ENCODE results near the gene MRAP.

The MRAP gene

GRCh38 chr21:32316361-32317215 is 17.9 kb downstream of the MRAP start:
- no peaks in the 10 kb centered on the region for H3K27me3 ChIP-seq (ENCODE audit: insufficient read depth, poor library complexity, severe bottlenecking)
- no peak overlapping the region for H3K4me3 ChIP-seq (replicated peaks; ENCODE audit: insufficient read depth, low read length)
- no peak overlapping the region for H3K27ac ChIP-seq (replicated peaks)
- no peak for TF ChIP-seq GABPA (IDR thresholded peaks at IDR 0.05; ENCODE audit: low read depth)
- no peak for TF ChIP-seq POLR2AphosphoS5 (IDR thresholded peaks at IDR 0.05; ENCODE audit: low read depth)
- TF ChIP-seq CTCF (IDR thresholded peaks at IDR 0.05; ENCODE audit: insufficient read depth, low read length): no peak
- no peak for TF ChIP-seq SPI1 (IDR thresholded peaks at IDR 0.05; ENCODE audit: borderline replicate concordance, low read depth)
- TF ChIP-seq REST (IDR thresholded peaks at IDR 0.05; ENCODE audit: insufficient replicate concordance, low read depth): no peak
- no peak for DNase-seq (ENCODE audit: low read depth in 1 of 2, low spot score in 1 of 2)

GRCh38 chr21:32317726-32318125 is 19.1 kb downstream of the MRAP start:
- H3K4me3 ChIP-seq (replicated peaks; ENCODE audit: insufficient read depth, low read length): no peak overlapping the region
- no peak for DNase-seq (ENCODE audit: low read depth in 1 of 2, low spot score in 1 of 2)
- no peak for TF ChIP-seq POLR2AphosphoS5 (IDR thresholded peaks at IDR 0.05; ENCODE audit: low read depth)
- no peak for TF ChIP-seq SPI1 (IDR thresholded peaks at IDR 0.05; ENCODE audit: borderline replicate concordance, low read depth)
- TF ChIP-seq REST (IDR thresholded peaks at IDR 0.05; ENCODE audit: insufficient replicate concordance, low read depth): no peak
- no peak for TF ChIP-seq CTCF (IDR thresholded peaks at IDR 0.05; ENCODE audit: insufficient read depth, low read length)
- TF ChIP-seq GABPA (IDR thresholded peaks at IDR 0.05; ENCODE audit: low read depth): no peak
- H3K27ac ChIP-seq (replicated peaks): no peak overlapping the region
- no peaks in the 10 kb centered on the region for H3K27me3 ChIP-seq (ENCODE audit: insufficient read depth, poor library complexity, severe bottlenecking)

GRCh38 chr21:32319012-32319411 is 20.4 kb downstream of the MRAP start:
- TF ChIP-seq SPI1 (IDR thresholded peaks at IDR 0.05; ENCODE audit: borderline replicate concordance, low read depth) (no peak), POLR2AphosphoS5 (IDR thresholded peaks at IDR 0.05; ENCODE audit: low read depth) (no peak), REST (IDR thresholded peaks at IDR 0.05; ENCODE audit: insufficient replicate concordance, low read depth) (no peak), CTCF (IDR thresholded peaks at IDR 0.05; ENCODE audit: insufficient read depth, low read length) (no peak), GABPA (IDR thresholded peaks at IDR 0.05; ENCODE audit: low read depth) (no peak)
- Histone ChIP-seq H3K27ac (replicated peaks) (no peak overlapping the region), H3K27me3 (ENCODE audit: insufficient read depth, poor library complexity, severe bottlenecking) (no peaks in the 10 kb centered on the region), H3K4me3 (replicated peaks; ENCODE audit: insufficient read depth, low read length) (no peak overlapping the region)
- no peak for DNase-seq (ENCODE audit: low read depth in 1 of 2, low spot score in 1 of 2)

Data from HL-60 (cell line).